ENCODE data around the gene PSMD9.

- TF ChIP-seq CTCF (IDR thresholded peaks at IDR 0.05) (no peak), POLR2AphosphoS5 (IDR thresholded peaks at IDR 0.05) (no peak)
Measured at GRCh38 chr12:121908702-121909101, 20.1 kb downstream of the PSMD9 start.
